GM23248 (cell line): Measurements from ENCODE around the gene BOLL.
"Not testable (repeated sequence)": the region's sequence is repeated elsewhere in the genome, so short reads cannot be mapped to it uniquely, and the experiment has no call there.

Source experiments
- EZH2 ChIP-seq: fragments of 200-600 bp; sonication (generic); IDR thresholded peaks from 2 replicates; pipeline ENCODE4 v1.6.1; 2018; ENCODE audit warnings: antibody characterized with exemption, mild to moderate bottlenecking; ENCODE audit not compliant: insufficient read depth, poor library complexity, severe bottlenecking
- EZH2phosphoT487 ChIP-seq: fragments of 200-600 bp; sonication (generic); IDR thresholded peaks from 2 replicates; pipeline ENCODE4 v1.6.1; 2018; ENCODE audit warnings: antibody characterized with exemption, moderate library complexity, mild to moderate bottlenecking, low read depth; ENCODE audit not compliant: insufficient read depth

- not testable (repeated sequence) for TF ChIP-seq EZH2, EZH2phosphoT487
Measured at GRCh38 chr2:197696571-197696970, 88.5 kb downstream of the BOLL start.
